ENCODE measurements around the gene KDM5A.

Gene KDM5A

DNA sequence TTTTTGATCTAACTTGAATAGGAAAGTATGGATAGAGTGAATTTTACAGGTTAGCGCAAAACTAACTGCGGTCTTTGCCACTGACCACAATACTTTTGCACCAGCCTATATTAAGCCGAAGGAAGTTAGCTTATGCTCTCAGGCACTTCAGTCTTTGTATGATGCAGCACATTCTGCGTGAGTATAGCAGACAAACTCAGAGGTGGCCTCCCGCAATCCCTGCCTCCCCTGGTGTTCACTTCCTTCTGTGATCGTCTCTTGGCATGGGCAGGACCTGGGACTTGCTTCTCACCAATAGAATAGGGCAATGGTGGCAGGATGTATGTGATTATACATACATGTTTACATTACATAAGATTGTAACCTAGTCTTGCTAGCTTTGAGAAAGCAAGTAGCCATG is 116.2 kb downstream of the KDM5A start:
- H2AFZ ChIP-seq (ENCODE audit: low read length) = no peak overlapping the region
- H3K9me2 ChIP-seq (ENCODE audit: low read depth, low read length) = no peaks in the 10 kb centered on the region
- no peaks in the 10 kb centered on the region for H3F3A ChIP-seq (ENCODE audit: insufficient read depth, low read length)
- H3K27me3 ChIP-seq (ENCODE audit: insufficient read depth, low read length) = no peaks in the 10 kb centered on the region
- H3K4me3 ChIP-seq (ENCODE audit: low read depth, low read length, poor library complexity, severe bottlenecking) = no peak overlapping the region
- H4K20me1 ChIP-seq (ENCODE audit: insufficient read depth, low read length) = no peaks in the 10 kb centered on the region
- no peaks in the 10 kb centered on the region for H3K9me3 ChIP-seq (ENCODE audit: low read length)
- H3K36me3 ChIP-seq (ENCODE audit: insufficient read depth, low read length) = no peaks in the 10 kb centered on the region
- TF ChIP-seq EZH2 (IDR thresholded peaks at IDR 0.05; ENCODE audit: borderline replicate concordance, low read length) = no peak
- TF ChIP-seq, protein P1, sequence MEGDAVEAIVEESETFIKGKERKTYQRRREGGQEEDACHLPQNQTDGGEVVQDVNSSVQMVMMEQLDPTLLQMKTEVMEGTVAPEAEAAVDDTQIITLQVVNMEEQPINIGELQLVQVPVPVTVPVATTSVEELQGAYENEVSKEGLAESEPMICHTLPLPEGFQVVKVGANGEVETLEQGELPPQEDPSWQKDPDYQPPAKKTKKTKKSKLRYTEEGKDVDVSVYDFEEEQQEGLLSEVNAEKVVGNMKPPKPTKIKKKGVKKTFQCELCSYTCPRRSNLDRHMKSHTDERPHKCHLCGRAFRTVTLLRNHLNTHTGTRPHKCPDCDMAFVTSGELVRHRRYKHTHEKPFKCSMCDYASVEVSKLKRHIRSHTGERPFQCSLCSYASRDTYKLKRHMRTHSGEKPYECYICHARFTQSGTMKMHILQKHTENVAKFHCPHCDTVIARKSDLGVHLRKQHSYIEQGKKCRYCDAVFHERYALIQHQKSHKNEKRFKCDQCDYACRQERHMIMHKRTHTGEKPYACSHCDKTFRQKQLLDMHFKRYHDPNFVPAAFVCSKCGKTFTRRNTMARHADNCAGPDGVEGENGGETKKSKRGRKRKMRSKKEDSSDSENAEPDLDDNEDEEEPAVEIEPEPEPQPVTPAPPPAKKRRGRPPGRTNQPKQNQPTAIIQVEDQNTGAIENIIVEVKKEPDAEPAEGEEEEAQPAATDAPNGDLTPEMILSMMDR (IDR thresholded peaks at IDR 0.05; ENCODE audit: low read length) = no peak
- H3K4me1 ChIP-seq (ENCODE audit: insufficient read depth, low read length, severe bottlenecking) = no peaks in the 10 kb centered on the region
- H3K79me2 ChIP-seq (ENCODE audit: insufficient read depth, low read length) = no peaks in the 10 kb centered on the region
- no peak overlapping the region for H3K4me2 ChIP-seq (ENCODE audit: low read length)
- no peak overlapping the region for H3K9ac ChIP-seq (ENCODE audit: low read length)
- no peak overlapping the region for H3K27ac ChIP-seq (ENCODE audit: low read depth, low read length, poor library complexity, severe bottlenecking)

DNA sequence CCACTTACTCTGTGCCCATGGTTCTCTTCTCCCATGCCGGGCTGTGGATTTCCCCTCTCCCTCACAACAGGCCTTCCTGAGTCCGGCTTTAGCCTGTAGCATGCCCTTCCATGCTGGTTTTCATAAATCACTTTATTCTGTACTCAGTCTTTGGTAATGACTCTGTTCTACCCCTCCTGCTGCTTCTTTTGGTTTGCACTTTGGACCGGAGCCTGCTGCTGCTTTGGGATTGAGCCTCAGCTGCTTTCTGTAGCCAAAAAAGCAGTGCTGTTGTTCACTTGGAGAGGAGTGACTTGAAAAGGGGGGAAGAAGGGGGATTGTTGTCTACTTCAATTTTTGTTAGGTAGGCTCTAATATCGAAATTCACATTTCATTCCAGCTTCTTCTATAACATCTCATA is 118.0 kb downstream of the KDM5A start:
- Histone ChIP-seq H2AFZ (ENCODE audit: low read length) (no peak overlapping the region), H3K79me2 (ENCODE audit: insufficient read depth, low read length) (no peaks in the 10 kb centered on the region), H3K4me2 (ENCODE audit: low read length) (no peak overlapping the region), H3K36me3 (ENCODE audit: insufficient read depth, low read length) (no peaks in the 10 kb centered on the region), H3F3A (ENCODE audit: insufficient read depth, low read length) (no peaks in the 10 kb centered on the region), H3K4me3 (ENCODE audit: low read depth, low read length, poor library complexity, severe bottlenecking) (no peak overlapping the region), H3K4me1 (ENCODE audit: insufficient read depth, low read length, severe bottlenecking) (no peaks in the 10 kb centered on the region), H3K9me3 (ENCODE audit: low read length) (no peaks in the 10 kb centered on the region), H3K27me3 (ENCODE audit: insufficient read depth, low read length) (peaks cover 6% of the 10 kb centered on the region; the same call in 1 of the 2 replicates), H4K20me1 (ENCODE audit: insufficient read depth, low read length) (no peaks in the 10 kb centered on the region), H3K9me2 (ENCODE audit: low read depth, low read length) (no peaks in the 10 kb centered on the region), H3K27ac (ENCODE audit: low read depth, low read length, poor library complexity, severe bottlenecking) (no peak overlapping the region), H3K9ac (ENCODE audit: low read length) (no peak overlapping the region)
- TF ChIP-seq, protein P1 (IDR thresholded peaks at IDR 0.05; ENCODE audit: low read length) = no peak
- TF ChIP-seq EZH2 (IDR thresholded peaks at IDR 0.05; ENCODE audit: borderline replicate concordance, low read length) = no peak

DNA sequence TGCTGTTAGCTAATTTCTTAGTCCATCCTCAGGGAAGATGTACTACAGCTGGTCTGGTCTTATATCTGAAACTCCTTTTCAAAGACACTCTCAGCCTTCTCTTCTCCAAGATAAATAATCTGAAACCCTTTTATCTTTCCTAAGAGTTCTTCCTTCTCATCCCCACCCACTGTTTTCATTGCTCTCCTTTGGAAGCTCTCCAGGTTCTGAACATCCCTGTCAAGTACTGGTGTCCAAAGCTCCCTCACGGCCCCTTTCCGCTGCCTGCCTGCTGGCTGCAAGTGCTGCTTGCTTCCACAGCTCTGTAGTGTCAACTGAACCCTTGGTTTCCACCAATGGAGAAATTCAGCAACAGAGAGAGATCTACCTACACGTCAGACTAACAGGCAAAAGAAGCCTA is 119.9 kb downstream of the KDM5A start:
- Histone ChIP-seq H3K27me3 (ENCODE audit: insufficient read depth, low read length) (peaks cover 14% of the 10 kb centered on the region), H3K27ac (ENCODE audit: low read depth, low read length, poor library complexity, severe bottlenecking) (no peak overlapping the region), H3K9ac (ENCODE audit: low read length) (no peak overlapping the region), H2AFZ (ENCODE audit: low read length) (no peak overlapping the region), H3K4me2 (ENCODE audit: low read length) (no peak overlapping the region), H3K4me1 (ENCODE audit: insufficient read depth, low read length, severe bottlenecking) (no peaks in the 10 kb centered on the region), H3K36me3 (ENCODE audit: insufficient read depth, low read length) (no peaks in the 10 kb centered on the region), H3K9me2 (ENCODE audit: low read depth, low read length) (no peaks in the 10 kb centered on the region), H4K20me1 (ENCODE audit: insufficient read depth, low read length) (no peaks in the 10 kb centered on the region), H3K4me3 (ENCODE audit: low read depth, low read length, poor library complexity, severe bottlenecking) (no peak overlapping the region), H3K9me3 (ENCODE audit: low read length) (no peaks in the 10 kb centered on the region), H3K79me2 (ENCODE audit: insufficient read depth, low read length) (no peaks in the 10 kb centered on the region), H3F3A (ENCODE audit: insufficient read depth, low read length) (no peaks in the 10 kb centered on the region)
- TF ChIP-seq EZH2 (IDR thresholded peaks at IDR 0.05; ENCODE audit: borderline replicate concordance, low read length) = no peak
- TF ChIP-seq, protein P1 (IDR thresholded peaks at IDR 0.05; ENCODE audit: low read length) = no peak
